Testis (tissue), 2 donors: ENCODE measurements around the gene ALG1.

ENCODE experiments used
- CTCF ChIP-seq, 3 experiments: fragments of 450-650 bp in 2 of 3; fragments of 200-600 bp in 1 of 3; sonication (generic) in 1 of 3; IDR thresholded peaks; one replicate each; pipeline ENCODE4 v1.5.1; 2016 to 2019; ENCODE audit warnings: antibody characterized with exemption in 3 of 3, mild to moderate bottlenecking in 2 of 3, moderate library complexity in 1 of 3
- POLR2A ChIP-seq: fragments of 450-650 bp; IDR thresholded peaks from one replicate; pipeline ENCODE4 v1.6.1; 2017; ENCODE audit warnings: antibody characterized with exemption, mild to moderate bottlenecking, moderate library complexity

- TF ChIP-seq CTCF (IDR thresholded peaks at IDR 0.05) (no peak), POLR2A (no peak)
These were observed 7.0 kb downstream of the ALG1 start for GRCh38 chr16:5078626-5079025.
